GM19395 (cell line): Measurements from ENCODE around the gene TAF11L13.

ENCODE experiments used
- ATAC-seq: cut with Tn5 transposase; IDR thresholded peaks from one replicate; pipeline ENCODE4 v1.9.1; 2021; ENCODE audit warnings: mild to moderate bottlenecking, moderate library complexity; ENCODE audit not compliant: unreplicated experiment

The TAF11L13 gene

GRCh38 chr5:17678751-17679324 lies 47.0 kb downstream of the TAF11L13 start:
- no peak for ATAC-seq

DNA sequence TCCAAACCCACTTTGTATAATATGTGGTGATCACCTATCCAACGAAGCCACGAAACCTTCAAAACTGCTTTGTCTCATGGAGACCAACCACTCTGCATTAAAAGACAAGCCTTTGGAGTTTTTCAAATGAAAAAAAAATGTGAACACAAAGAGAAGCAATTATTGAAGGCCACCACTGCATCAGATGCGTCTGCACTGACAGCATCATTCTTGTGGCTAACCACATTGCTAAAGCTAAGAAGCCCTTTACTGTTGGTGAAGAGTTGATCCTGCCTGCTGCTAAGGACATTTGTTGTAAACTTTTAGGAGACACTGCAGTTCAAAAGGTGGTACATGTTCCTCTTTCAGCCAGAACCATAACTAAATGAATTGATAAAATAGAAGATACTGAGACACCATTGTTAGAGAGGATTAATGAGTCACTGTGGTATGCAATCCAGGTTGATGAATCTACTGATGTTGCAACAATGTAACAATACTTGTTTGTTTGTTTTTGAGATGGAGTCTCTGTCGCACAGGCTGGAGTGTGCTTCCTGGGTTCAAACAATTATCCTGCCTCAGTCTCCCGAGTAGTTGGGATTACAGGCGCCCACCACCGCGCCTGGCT lies 47.8 kb downstream of the TAF11L13 start:
- ATAC-seq: no peak

- no peak for ATAC-seq
Observed at GRCh38 chr5:17680737-17681136, 48.8 kb downstream of the TAF11L13 start.
